IPS-11a (cell line): Measurements from ENCODE around the gene MAG.
"Not testable (repeated sequence)": the region's sequence is repeated elsewhere in the genome, so short reads cannot be mapped to it uniquely, and the experiment has no call there.

Experiments
- H3K4me3 ChIP-seq: one replicate; pipeline ENCODE4 v1.5.1; 2013; ENCODE audit warnings: low read depth, low read length, control low read depth

Gene MAG

GRCh38 chr19:35358834-35359233 is 66.9 kb downstream of the MAG start:
- H3K4me3 ChIP-seq: not testable (repeated sequence)

GRCh38 chr19:35359395-35359794 is 67.4 kb downstream of the MAG start:
- not testable (repeated sequence) for H3K4me3 ChIP-seq

- H3K4me3 ChIP-seq: not testable (repeated sequence)
Observed at GRCh38 chr19:35360081-35360480, 68.1 kb downstream of the MAG start.

GRCh38 chr19:35360880-35361420 is 69.0 kb downstream of the MAG start:
- no peak overlapping the region for H3K4me3 ChIP-seq

GRCh38 chr19:35362261-35363000 is 70.5 kb downstream of the MAG start:
- no peak overlapping the region for H3K4me3 ChIP-seq

DNA sequence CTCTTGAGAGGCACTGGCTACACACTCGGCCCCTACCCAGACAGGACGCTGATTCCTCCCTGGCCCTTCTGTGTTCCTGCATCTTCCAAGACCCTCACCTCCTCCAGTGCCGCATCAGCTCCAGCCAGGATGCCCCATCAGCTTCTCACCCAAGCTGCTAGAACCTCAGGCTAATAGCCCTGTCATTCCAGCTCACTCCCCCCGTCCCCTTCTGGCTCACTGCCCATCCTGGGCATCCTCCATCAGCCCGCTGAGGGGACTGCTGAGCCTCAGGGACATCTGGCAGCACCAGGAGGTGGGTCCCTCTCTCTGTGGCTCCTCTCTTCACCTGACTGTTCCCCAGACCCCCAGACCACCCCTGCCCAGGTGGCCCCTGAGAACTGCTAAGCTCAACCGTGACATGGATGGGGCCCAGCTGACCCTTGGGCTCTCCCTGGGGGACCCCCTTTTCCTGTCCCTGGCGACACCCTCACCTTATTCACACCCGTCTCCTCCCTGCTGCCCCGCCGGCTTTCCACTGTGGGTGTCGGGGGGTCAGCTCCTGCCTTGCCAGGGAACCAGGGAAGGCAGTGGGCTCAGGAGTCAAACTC is 71.1 kb downstream of the MAG start:
- H3K4me3 ChIP-seq: no peak overlapping the region
